Mesenchymal stem cell (in vitro differentiated cells and primary cell): ENCODE results near the gene THAP8.

ENCODE experiments used
- DNase-seq: peaks from one replicate; pipeline ENCODE4 v3.0.0-alpha.2; 2013
- H2AFZ ChIP-seq: one replicate; pipeline ENCODE4 v1.6.1; 2013; ENCODE audit warnings: low read depth, mild to moderate bottlenecking, control low read depth, inconsistent platforms, low read length, moderate library complexity
- H2AK5ac ChIP-seq: 2 replicates; pipeline ENCODE4 v1.6.1; 2013; ENCODE audit warnings: low read length, moderate library complexity, mild to moderate bottlenecking, inconsistent platforms; ENCODE audit not compliant: severe bottlenecking
- H2BK120ac ChIP-seq: one replicate; pipeline ENCODE4 v1.6.1; 2013; ENCODE audit warnings: low read depth, mild to moderate bottlenecking, inconsistent platforms, low read length, moderate library complexity
- H2BK12ac ChIP-seq, 2 experiments: one replicate each; pipeline ENCODE4 v1.6.1; 2013; ENCODE audit warnings: inconsistent platforms in 2 of 2, low read length in 2 of 2, mild to moderate bottlenecking in 2 of 2, moderate library complexity in 2 of 2, control low read depth in 1 of 2
- H2BK15ac ChIP-seq: one replicate; pipeline ENCODE4 v1.6.1; 2013; ENCODE audit warnings: mild to moderate bottlenecking, low read depth, inconsistent platforms; ENCODE audit not compliant: poor library complexity, severe bottlenecking
- H2BK5ac ChIP-seq: 2 replicates; pipeline ENCODE4 v1.6.1; 2013; ENCODE audit warnings: low read depth, mild to moderate bottlenecking, low read length, control low read depth, inconsistent platforms; ENCODE audit not compliant: poor library complexity, severe bottlenecking
- H3K14ac ChIP-seq, 2 experiments: one replicate each; pipeline ENCODE4 v1.6.1; 2013; ENCODE audit warnings: inconsistent platforms in 2 of 2, low read length in 2 of 2, control low read depth in 1 of 2, mild to moderate bottlenecking in 1 of 2, moderate library complexity in 1 of 2
- H3K18ac ChIP-seq, 2 experiments: one replicate each; pipeline ENCODE4 v1.6.1; 2013; ENCODE audit warnings: inconsistent platforms in 2 of 2, low read length in 2 of 2, control low read depth in 1 of 2, low read depth in 1 of 2, mild to moderate bottlenecking in 1 of 2
- H3K23ac ChIP-seq, 2 experiments: one replicate each; pipeline ENCODE4 v1.6.1; 2013; ENCODE audit warnings: inconsistent platforms in 2 of 2, low read length in 2 of 2, mild to moderate bottlenecking in 2 of 2, moderate library complexity in 2 of 2, control low read depth in 1 of 2
- H3K27ac ChIP-seq: 2 replicates; pipeline ENCODE4 v1.5.1; 2013; ENCODE audit warnings: mild to moderate bottlenecking, moderate library complexity, low read length, control low read depth, inconsistent platforms; ENCODE audit not compliant: poor library complexity, severe bottlenecking
- H3K27me3 ChIP-seq, 2 experiments: 2 replicates each; pipeline versions ENCODE4 v1.6.1 to v1.7.0; 2013; ENCODE audit warnings: low read length in 2 of 2, mild to moderate bottlenecking in 2 of 2, moderate library complexity in 2 of 2, control low read depth in 1 of 2, inconsistent platforms in 1 of 2; ENCODE audit not compliant: control insufficient read depth in 1 of 2, insufficient read depth in 1 of 2
- H3K36me3 ChIP-seq, 2 experiments: 2 replicates each; pipeline versions ENCODE4 v1.6.1 to v1.7.0; 2013; ENCODE audit warnings: low read length in 2 of 2, control low read depth in 1 of 2, inconsistent platforms in 1 of 2, low read depth in 1 of 2, mild to moderate bottlenecking in 1 of 2; ENCODE audit not compliant: insufficient read depth in 2 of 2, control insufficient read depth in 1 of 2
- H3K4ac ChIP-seq, 2 experiments: one replicate each; pipeline ENCODE4 v1.6.1; 2013; ENCODE audit warnings: inconsistent platforms in 2 of 2, low read length in 2 of 2, mild to moderate bottlenecking in 2 of 2, moderate library complexity in 2 of 2, control low read depth in 1 of 2, low read depth in 1 of 2
- H3K4me1 ChIP-seq: 2 replicates; pipeline ENCODE4 v1.6.1; 2013; ENCODE audit warnings: low read depth, low read length, control low read depth; ENCODE audit not compliant: control insufficient read depth, insufficient read depth
- H3K4me2 ChIP-seq: 2 replicates; pipeline ENCODE4 v1.6.1; 2013; ENCODE audit warnings: low read length, mild to moderate bottlenecking, inconsistent platforms; ENCODE audit not compliant: poor library complexity, severe bottlenecking
- H3K4me3 ChIP-seq, 2 experiments: 2 replicates each; pipeline versions ENCODE4 v1.5.1 to v1.7.0; 2013; ENCODE audit warnings: low read length in 2 of 2, mild to moderate bottlenecking in 2 of 2, control low read depth in 1 of 2, low read depth in 1 of 2; ENCODE audit not compliant: insufficient read depth in 1 of 2
- H3K79me1 ChIP-seq: replicated peaks from 2 replicates; pipeline ENCODE4 v1.6.1; 2013; ENCODE audit warnings: mild to moderate bottlenecking, control low read depth, low read length, inconsistent platforms; ENCODE audit not compliant: poor library complexity, severe bottlenecking
- H3K9ac ChIP-seq: 2 replicates; pipeline ENCODE4 v1.7.0; 2013; ENCODE audit warnings: mild to moderate bottlenecking, low read length, moderate library complexity
- H3K9me3 ChIP-seq: 2 replicates; pipeline ENCODE4 v1.7.0; 2013; ENCODE audit warnings: mild to moderate bottlenecking, low read length; ENCODE audit not compliant: control insufficient read depth
- H4K8ac ChIP-seq: one replicate; pipeline ENCODE4 v1.6.1; 2013; ENCODE audit warnings: inconsistent platforms, mild to moderate bottlenecking, low read length, moderate library complexity
- H4K91ac ChIP-seq: one replicate; pipeline ENCODE4 v1.6.1; 2013; ENCODE audit warnings: mild to moderate bottlenecking, low read length, inconsistent platforms
- WGBS: methylation state at CpG from one replicate; pipeline ENCODE4 v1.1.7; 2013; ENCODE audit warnings: mixed read lengths; 5-methylcytosine and 5-hydroxymethylcytosine counted together

THAP8 gene

GRCh38 chr19:36054733-36055686 is 925 bp upstream of the THAP8 start, which contains the start of gene WDR62:
Gene WDR62 (plus strand): TSS chr19:36054897. CDS start chr19:36054972, 75 bp downstream.
- Histone ChIP-seq H3K4me2 (peak within 1 kb of the TSS; percentile 95), H3K18ac (peak within 1 kb of the TSS; percentile 82 to 99), H2AK5ac (no peak within 1 kb of the TSS), H3K23ac (no peak within 1 kb of the TSS), H3K14ac (peak within 1 kb of the TSS in 1 of 2 experiments; percentile 85), H2BK12ac (peak within 1 kb of the TSS in 1 of 2 experiments; percentile 43), H3K36me3 (peaks cover 2 to 3% of the 10 kb centered on the region in 2 experiments), H4K91ac (peak within 1 kb of the TSS; percentile 54), H2AFZ (peak within 1 kb of the TSS; percentile 92), H3K27me3 (no peaks in the 10 kb centered on the region), H3K4me3 (peak within 1 kb of the TSS; percentile 85 to 98), H3K4ac (peak within 1 kb of the TSS; percentile 73 to 90), H3K79me1 (peaks cover 27% of the 10 kb centered on the region), H2BK15ac (peak within 1 kb of the TSS; percentile 97), H3K9ac (peak within 1 kb of the TSS; percentile 88), H3K9me3 (no peaks in the 10 kb centered on the region), H2BK120ac (peak within 1 kb of the TSS; percentile 66), H2BK5ac (peak within 1 kb of the TSS; percentile 93), H4K8ac (peak within 1 kb of the TSS; percentile 45), H3K4me1 (peaks cover 6% of the 10 kb centered on the region), H3K27ac (peak within 1 kb of the TSS; percentile 98)
- DNase-seq: peak; percentile 95
- WGBS: under 1% methylated on average over 59 of the region's 76 CpGs

- peaks cover 6% of the 10 kb centered on the region for H3K4me1 ChIP-seq
- peaks cover 15% of the 10 kb centered on the region for H3K79me1 ChIP-seq
- H3K4me3 ChIP-seq: no peak overlapping the region
- no peak overlapping the region for H3K18ac ChIP-seq
- no peak overlapping the region for H3K4me2 ChIP-seq
- no peak overlapping the region for H2AFZ ChIP-seq
- H3K9ac ChIP-seq: no peak overlapping the region
- H3K36me3 ChIP-seq: no peaks in the 10 kb centered on the region
- no peak overlapping the region for H3K4ac ChIP-seq
- H3K14ac ChIP-seq: no peak overlapping the region
- no peak overlapping the region for H2BK120ac ChIP-seq
- no peak overlapping the region for H2BK12ac ChIP-seq
- H2BK15ac ChIP-seq: no peak overlapping the region
- WGBS: 82% methylated on average over 2 of the region's 4 CpGs
- no peaks in the 10 kb centered on the region for H3K9me3 ChIP-seq
- no peak overlapping the region for H3K27ac ChIP-seq
- no peak overlapping the region for H4K8ac ChIP-seq
- H2BK5ac ChIP-seq: no peak overlapping the region
- H2AK5ac ChIP-seq: no peak overlapping the region
- no peak overlapping the region for H3K23ac ChIP-seq
- no peak for DNase-seq
- no peaks in the 10 kb centered on the region for H3K27me3 ChIP-seq
- no peak overlapping the region for H4K91ac ChIP-seq
Observed at GRCh38 chr19:36051637-36052036, 2.4 kb downstream of the THAP8 start.

GRCh38 chr19:36051236-36051635 is 2.8 kb downstream of the THAP8 start:
- Histone ChIP-seq H3K36me3 (no peaks in the 10 kb centered on the region), H2BK5ac (no peak overlapping the region), H3K4me3 (no peak overlapping the region), H4K8ac (no peak overlapping the region), H3K14ac (no peak overlapping the region), H3K27ac (no peak overlapping the region), H3K27me3 (no peaks in the 10 kb centered on the region), H4K91ac (no peak overlapping the region), H2BK12ac (no peak overlapping the region), H3K18ac (no peak overlapping the region), H3K4ac (no peak overlapping the region), H2AFZ (no peak overlapping the region), H3K79me1 (peaks cover 11% of the 10 kb centered on the region), H3K23ac (no peak overlapping the region), H3K9ac (no peak overlapping the region), H3K4me1 (peaks cover 6% of the 10 kb centered on the region), H2BK15ac (no peak overlapping the region), H3K9me3 (no peaks in the 10 kb centered on the region), H2BK120ac (no peak overlapping the region), H3K4me2 (no peak overlapping the region), H2AK5ac (no peak overlapping the region)
- DNase-seq: no peak
- 46% methylated on average over 3 of the region's 3 CpGs for WGBS

- 95% methylated on average over 1 of the region's 4 CpGs for WGBS
- H2BK120ac ChIP-seq: no peak overlapping the region
- H3K4ac ChIP-seq: no peak overlapping the region
Observed at GRCh38 chr19:36049080-36049698, 4.9 kb downstream of the THAP8 start.

More at GRCh38 chr19:36049080-36049698, 4.9 kb downstream of the THAP8 start:
- Histone ChIP-seq H3K79me1 (peaks cover 9% of the 10 kb centered on the region), H3K14ac (no peak overlapping the region), H4K8ac (no peak overlapping the region), H3K27me3 (no peaks in the 10 kb centered on the region), H2BK5ac (no peak overlapping the region), H3K9ac (no peak overlapping the region), H3K4me1 (peaks cover 3% of the 10 kb centered on the region), H2AFZ (no peak overlapping the region), H3K4me2 (no peak overlapping the region), H3K27ac (no peak overlapping the region), H3K18ac (no peak overlapping the region), H3K9me3 (no peaks in the 10 kb centered on the region), H2BK15ac (no peak overlapping the region), H4K91ac (no peak overlapping the region), H3K4me3 (no peak overlapping the region), H3K36me3 (no peaks in the 10 kb centered on the region), H3K23ac (no peak overlapping the region), H2AK5ac (no peak overlapping the region), H2BK12ac (no peak overlapping the region)
- DNase-seq: no peak
